Stimulated activated CD8-positive, alpha-beta memory T cell treated with anti-CD3 and anti-CD28 coated beads, Interleukin-4, amount 100 ng/mL, for 48 hours (primary cell): ENCODE results near the gene RPS18.
A peak's percentile ranks its signal among the peaks of the same experiment; 100 is the strongest.
"Not testable (repeated sequence)": the region's sequence is repeated elsewhere in the genome, so short reads cannot be mapped to it uniquely, and the experiment has no call there.

Experiments
- DNase-seq: peaks from one replicate; pipeline ENCODE4 v3.0.0-alpha.2; 2020

The RPS18 gene

DNA sequence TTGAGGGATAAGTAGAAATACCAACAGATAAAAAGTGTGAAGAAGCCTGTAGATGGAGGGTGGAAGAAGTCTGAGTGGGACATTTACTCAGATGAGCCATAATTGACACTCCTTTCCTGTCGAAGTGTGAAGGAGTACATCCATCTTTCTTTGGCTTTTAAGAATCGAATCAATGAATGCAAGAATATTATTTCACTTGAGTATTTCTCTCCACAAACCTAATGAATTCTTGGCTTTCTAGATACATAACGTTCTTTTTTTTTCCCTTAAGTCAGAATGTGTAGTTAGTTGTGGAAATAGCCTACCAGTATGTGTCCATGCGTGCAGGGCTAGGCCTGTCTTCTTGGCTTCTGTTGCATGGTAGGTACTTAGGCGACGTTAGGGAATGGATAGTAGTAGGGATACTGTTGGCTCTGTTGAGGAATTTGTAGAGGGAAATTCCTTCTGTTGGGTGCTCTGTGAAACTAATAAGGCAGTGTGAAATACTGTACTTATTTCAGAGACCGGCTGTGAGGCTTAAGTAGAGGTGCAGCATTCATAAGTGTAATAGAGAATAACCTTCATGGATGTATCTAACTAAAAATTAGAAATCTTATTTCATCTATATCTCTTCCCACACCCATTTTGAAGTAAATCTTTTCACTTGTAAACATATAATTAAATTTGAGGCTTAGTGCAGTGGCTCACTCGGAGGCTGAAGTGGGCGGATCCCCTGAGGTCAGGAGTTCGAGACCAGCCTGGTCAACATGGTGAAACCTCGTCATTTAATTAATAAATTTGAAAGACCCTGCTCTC lies 1.5 kb downstream of the RPS18 start:
- DNase-seq = no peak

DNA sequence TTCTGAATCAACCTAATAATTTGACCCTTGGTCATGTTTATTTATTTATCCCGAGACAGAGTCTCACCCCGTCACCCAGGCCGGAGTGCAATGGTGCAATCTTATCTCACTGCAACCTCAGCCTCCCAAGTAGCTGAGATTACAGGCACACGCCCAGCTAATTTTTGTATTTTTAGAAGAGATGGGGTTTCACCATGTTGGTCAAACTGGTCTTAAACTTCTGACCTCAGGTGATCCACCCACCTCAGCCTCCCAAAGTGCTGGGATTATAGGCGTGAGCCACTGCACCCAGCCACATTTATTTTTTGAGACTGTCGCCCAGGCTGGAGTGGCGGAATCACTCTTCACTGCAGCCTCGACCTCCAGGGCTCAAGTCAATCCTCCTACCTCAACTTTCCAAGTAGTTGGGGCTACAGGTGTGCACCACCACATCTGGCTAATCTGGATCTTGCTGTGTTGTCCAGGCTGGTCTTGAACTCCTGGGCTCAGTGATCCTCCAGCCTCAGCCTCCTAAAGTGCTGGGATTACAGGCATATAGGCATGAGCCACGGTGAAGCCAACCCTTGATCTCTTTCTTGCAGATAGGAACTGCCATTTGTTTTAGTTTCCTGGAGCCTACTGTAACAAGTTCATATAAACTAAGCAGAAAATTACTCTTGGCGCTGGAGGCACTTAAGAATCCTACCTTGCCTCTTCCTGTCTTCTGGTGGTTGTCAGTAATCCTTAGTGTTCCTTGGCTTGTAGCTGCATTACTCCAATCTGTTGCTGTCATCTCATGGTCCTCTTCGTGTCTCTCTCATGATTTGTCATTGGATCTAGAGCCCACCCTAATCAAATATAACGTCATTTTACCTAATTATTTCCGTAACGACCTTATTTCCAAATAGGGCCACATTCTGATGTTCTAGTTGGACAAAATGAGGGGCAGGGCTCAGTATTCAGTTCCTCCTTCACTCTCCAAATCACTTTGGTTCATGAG lies 2.3 kb downstream of the RPS18 start:
- DNase-seq = no peak

DNA sequence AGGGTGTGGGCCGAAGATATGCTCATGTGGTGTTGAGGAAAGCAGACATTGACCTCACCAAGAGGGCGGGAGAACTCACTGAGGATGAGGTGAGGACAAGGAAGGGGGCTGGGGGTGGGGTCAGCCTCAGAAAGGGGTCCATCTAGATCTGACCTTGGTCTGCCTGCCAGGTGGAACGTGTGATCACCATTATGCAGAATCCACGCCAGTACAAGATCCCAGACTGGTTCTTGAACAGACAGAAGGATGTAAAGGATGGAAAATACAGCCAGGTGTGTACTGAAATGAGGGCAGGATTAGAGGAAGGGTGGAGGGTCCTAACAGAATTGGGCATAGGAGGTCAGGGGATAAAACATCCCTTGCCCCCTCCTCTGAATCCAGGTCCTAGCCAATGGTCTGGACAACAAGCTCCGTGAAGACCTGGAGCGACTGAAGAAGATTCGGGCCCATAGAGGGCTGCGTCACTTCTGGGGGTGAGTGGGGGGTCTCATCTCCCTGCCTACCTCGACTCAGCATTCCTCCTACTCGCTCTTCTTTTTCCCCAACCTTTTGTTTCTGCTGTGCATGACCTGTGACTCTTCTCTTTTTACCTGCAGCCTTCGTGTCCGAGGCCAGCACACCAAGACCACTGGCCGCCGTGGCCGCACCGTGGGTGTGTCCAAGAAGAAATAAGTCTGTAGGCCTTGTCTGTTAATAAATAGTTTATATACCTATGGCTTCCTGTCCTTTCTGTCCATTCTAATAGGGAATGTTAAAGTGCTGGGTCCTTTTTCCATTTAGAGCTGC lies 4.1 kb downstream of the RPS18 start:
- DNase-seq = not testable (repeated sequence)

DNA sequence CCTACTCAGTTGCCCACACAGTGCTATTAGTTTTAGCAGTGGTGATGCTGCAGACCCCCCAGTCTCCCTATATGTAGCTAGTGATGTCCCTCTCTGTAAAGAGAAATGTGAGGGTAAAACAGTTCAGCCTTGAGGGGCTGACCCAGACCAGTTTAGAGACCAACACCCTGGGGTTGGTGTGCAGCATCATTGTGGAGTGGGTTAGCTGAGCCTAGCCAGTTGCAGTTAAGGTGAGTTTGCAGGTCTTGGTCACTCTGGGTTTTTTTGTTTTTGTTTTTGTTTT lies 4.6 kb downstream of the RPS18 start:
- DNase-seq = no peak

GRCh38 chr6:33276864-33277662 lies 5.2 kb downstream of the RPS18 start, which contains the start of gene B3GALT4:
B3GALT4 (plus strand) TSS chr6:33277123; CDS start chr6:33277420, 297 bp downstream.
- DNase-seq = peak; percentile 87

DNA sequence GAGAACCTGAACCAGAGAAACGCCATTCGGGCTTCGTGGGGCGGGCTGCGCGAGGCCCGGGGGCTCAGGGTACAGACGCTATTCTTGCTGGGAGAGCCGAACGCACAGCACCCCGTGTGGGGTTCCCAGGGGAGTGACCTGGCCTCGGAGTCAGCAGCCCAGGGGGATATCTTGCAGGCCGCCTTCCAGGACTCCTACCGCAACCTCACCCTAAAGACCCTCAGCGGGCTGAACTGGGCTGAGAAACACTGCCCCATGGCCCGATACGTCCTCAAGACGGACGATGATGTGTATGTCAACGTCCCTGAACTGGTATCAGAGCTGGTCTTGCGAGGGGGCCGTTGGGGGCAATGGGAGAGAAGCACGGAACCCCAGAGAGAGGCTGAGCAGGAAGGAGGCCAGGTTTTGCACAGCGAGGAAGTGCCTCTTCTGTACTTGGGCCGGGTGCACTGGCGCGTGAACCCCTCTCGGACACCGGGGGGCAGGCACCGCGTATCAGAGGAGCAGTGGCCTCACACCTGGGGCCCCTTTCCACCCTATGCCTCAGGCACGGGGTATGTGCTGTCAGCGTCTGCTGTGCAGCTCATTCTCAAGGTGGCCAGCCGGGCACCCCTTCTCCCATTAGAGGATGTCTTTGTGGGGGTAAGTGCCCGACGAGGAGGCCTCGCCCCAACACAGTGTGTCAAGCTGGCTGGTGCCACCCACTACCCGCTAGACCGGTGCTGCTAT lies 6.0 kb downstream of the RPS18 start:
- DNase-seq = peak; percentile 54

GRCh38 chr6:33278392-33278741 lies 6.5 kb downstream of the RPS18 start:
- DNase-seq = no peak

DNA sequence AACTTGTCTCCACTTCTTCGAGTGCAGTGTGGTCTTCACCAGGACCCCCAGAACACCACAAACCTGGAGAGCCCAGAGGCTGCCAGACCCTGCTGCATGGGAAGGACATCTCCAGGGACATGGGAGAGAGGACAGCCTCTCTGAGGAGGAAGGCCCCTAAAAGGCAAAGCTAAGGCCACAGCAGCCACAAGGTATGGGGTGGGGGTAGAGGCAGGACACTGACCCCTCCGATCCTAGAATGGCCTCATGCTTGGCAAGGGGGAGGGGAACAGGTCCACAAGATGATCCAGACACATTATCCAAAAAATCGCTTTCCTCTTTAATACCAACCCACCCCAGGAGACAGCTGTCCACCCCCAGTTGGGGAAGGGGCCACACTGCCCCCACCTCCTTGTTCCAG lies 6.9 kb downstream of the RPS18 start:
- DNase-seq = no peak

DNA sequence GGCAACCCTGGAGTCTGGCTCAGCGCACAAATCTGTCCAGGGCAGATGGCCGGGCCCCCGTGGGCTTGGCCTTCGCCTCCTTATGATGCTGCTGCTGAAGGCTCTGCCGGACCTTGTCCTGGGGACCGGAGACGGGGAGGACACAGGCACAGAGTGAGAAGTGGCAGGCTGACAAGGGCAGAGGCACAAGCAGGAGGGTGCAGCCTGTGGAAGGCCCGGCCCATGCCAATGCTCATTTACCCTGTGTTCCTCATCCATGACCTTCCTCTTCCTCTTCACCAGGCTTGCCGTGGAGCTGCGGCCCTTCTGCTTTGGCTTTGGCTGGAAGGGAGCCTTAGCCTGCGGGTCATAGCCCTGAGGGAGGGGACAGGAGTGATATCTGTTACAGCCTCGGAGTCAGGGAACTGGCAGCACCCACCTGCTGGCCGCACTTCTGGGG lies 7.4 kb downstream of the RPS18 start:
- DNase-seq = no peak

- no peak for DNase-seq
Observed at GRCh38 chr6:33279971-33280511, 8.2 kb downstream of the RPS18 start.

- DNase-seq = no peak
Observed at GRCh38 chr6:33280539-33280938, 8.7 kb downstream of the RPS18 start.

DNA sequence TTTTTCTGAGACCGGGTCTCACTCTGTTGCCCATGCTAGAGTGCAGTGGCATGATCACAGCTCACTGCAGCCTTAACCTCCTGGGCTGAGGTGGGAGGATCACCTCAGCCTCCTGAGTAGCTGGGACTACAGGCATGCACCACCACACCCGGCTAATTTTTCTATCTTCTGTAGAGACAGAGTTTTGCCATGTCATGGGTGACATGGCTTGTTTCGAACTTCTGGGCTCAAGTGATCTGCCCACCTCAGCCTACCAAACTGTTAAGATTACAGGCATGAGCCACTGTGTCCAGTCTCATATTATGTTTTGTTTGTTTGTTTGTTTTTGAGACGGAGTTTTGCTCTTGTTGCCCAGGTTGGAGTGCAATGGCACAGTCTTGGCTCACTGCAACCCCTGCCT lies 13.3 kb downstream of the RPS18 start:
- not testable (repeated sequence) for DNase-seq

DNA sequence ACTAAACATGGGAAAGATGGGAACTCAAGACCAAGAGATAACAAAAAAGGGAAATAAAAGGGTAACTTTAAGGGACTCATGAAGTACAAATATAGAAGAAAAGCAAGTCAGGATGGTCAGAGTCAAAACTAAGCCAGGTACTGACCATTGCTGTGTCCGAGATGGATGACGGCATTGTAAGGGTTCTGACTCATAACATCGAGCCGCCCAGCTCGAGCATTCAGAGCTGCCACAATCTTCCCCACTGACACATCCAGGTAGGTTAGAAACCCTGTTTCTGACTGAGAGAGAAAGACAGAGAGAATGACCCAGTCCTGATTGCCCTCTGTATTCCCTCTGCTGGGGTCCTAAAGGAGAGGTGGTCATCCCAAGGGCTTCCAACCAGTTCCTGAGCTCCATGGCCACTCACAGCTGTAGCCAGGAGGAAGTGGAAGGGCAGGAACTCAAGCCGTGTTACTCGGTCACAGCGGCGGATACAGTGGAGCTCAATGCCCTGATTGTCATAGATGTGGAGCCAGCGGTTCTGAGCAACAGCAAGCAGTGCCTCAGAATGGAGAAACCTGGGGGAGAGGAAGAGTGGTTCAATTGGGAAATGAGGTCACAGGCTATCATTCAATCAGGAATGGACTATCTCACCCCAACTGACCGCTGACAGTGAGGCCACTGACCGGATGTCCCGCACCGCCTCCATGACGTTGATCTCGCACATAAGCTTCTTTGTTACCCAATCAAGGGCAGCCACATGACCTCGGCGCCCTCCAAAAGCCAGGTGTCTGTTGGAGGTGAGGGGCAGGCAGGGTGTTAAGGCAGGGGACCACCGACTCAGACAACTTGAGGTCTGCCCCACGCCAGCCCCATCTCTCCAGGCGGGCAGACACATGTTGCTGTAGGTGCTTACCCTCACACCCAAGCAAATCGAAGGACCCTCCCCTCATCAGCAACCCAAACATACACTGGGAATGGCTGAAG lies 15.4 kb downstream of the RPS18 start:
- no peak for DNase-seq

DNA sequence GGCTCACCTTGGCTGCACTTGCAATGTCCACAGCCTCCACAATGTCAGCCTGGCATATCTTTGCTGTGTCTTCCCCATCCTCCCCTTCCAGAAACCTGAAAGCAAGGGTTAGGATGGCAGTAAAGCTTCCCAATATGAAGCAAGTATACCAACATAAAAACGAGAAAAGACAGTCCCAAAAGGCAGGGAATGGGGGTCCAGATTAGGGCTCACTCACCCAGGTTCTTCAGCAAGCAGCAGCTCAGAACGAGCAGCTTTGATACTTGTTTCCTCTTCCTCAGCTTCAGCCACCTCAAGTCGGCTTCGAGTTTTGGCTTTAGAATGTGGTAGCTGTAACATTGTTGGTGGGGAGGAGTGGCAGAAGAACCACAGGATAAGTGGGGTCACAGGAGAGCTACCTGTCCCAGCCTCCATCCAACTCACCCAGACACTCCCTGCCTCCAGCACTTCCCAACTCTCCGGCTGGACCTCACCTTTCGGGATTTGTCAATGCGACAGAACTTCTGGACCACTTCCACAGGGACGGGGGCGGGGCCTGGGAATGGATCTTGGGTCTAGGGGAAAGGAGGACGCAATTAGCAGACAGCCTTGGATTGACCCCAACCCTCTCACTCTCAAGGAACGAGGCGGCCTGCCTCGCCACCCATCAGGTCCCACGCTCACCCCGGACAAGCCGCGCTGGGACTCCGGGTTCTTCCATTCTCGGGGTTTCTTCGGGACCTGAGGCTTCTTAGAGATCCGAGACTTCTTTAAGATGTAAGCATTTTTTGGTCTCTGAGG lies 16.5 kb downstream of the RPS18 start:
- no peak for DNase-seq

GRCh38 chr6:33288921-33289783 lies 17.3 kb downstream of the RPS18 start, which contains the start of the genes PFDN6 and WDR46:
PFDN6 (plus strand) TSS chr6:33289601; CDS start chr6:33289857, 256 bp downstream.
WDR46 (minus strand) TSS chr6:33289239; CDS start chr6:33289170, 69 bp downstream.
- DNase-seq = peak; percentile 83

DNA sequence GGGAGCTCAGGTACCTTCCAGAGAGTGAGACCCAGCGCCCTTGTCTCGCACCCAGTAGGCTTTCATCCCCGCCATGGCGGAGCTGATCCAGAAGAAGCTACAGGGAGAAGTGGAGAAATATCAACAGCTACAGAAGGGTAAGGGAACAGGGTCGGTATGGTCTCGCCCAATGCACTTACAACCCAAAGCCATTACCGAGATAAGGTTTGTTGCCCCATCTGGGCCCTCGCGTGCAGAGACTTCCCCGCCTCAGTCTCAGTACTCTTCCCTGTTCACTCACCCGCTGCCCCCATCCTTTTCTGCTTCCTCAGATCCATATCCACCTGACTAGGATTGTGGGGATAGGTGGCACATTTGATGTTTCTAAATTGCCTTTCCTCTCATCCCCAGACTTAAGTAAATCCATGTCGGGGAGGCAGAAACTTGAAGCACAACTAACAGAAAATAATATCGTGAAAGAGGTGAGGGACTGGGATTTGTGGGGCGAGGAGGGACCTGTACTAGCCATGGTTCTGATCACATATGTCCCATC lies 18.0 kb downstream of the RPS18 start:
- DNase-seq = no peak

GRCh38 chr6:33290459-33290858 lies 18.6 kb downstream of the RPS18 start:
- no peak for DNase-seq
